ENCODE measurements around the gene CLDN34.

The CLDN34 gene

GRCh38 chrX:9966775-9967408 lies at the start of gene CLDN34:
TSS of gene CLDN34 (plus strand) at chrX:9967358. CDS start at chrX:9967358, 0 bp downstream.
- DNase-seq: no peak

GRCh38 chrX:9917861-9918260 lies 49.3 kb upstream of the CLDN34 start:
- no peak for DNase-seq

- no peak for DNase-seq
Measured at GRCh38 chrX:9919632-9920172, 47.5 kb upstream of the CLDN34 start.

GRCh38 chrX:9921407-9921806 lies 45.8 kb upstream of the CLDN34 start:
- DNase-seq: no peak

GRCh38 chrX:9923357-9923756 lies 43.8 kb upstream of the CLDN34 start:
- no peak for DNase-seq

- no peak for DNase-seq
Measured at GRCh38 chrX:9926002-9926401, 41.2 kb upstream of the CLDN34 start.

GRCh38 chrX:9927698-9928482 lies 39.3 kb upstream of the CLDN34 start:
- no peak for DNase-seq

GRCh38 chrX:9935436-9935835 lies 31.7 kb upstream of the CLDN34 start:
- DNase-seq: no peak

- no peak for DNase-seq
Measured at GRCh38 chrX:9937761-9938160, 29.4 kb upstream of the CLDN34 start.

GRCh38 chrX:9938516-9938915 lies 28.6 kb upstream of the CLDN34 start:
- no peak for DNase-seq

- DNase-seq: no peak
Measured at GRCh38 chrX:9940421-9940820, 26.7 kb upstream of the CLDN34 start.

- no peak for DNase-seq
Measured at GRCh38 chrX:9942086-9942485, 25.1 kb upstream of the CLDN34 start.

GRCh38 chrX:9943420-9943819 lies 23.7 kb upstream of the CLDN34 start:
- no peak for DNase-seq

GRCh38 chrX:9947131-9947794 lies 19.9 kb upstream of the CLDN34 start:
- no peak for DNase-seq

- DNase-seq: no peak
Measured at GRCh38 chrX:9948406-9948805, 18.8 kb upstream of the CLDN34 start.

- DNase-seq: no peak
Measured at GRCh38 chrX:9952300-9952699, 14.9 kb upstream of the CLDN34 start.

- no peak for DNase-seq
Measured at GRCh38 chrX:9953396-9953795, 13.8 kb upstream of the CLDN34 start.

- no peak for DNase-seq
Measured at GRCh38 chrX:9955506-9955905, 11.7 kb upstream of the CLDN34 start.

- DNase-seq: no peak
Measured at GRCh38 chrX:9957743-9958142, 9.4 kb upstream of the CLDN34 start.

- DNase-seq: no peak
Measured at GRCh38 chrX:9958183-9958582, 9.0 kb upstream of the CLDN34 start.

GRCh38 chrX:9961750-9962149 lies 5.4 kb upstream of the CLDN34 start:
- no peak for DNase-seq

GRCh38 chrX:9977635-9978034 lies 10.5 kb downstream of the CLDN34 start:
- DNase-seq: no peak

GRCh38 chrX:9980401-9980800 lies 13.2 kb downstream of the CLDN34 start:
- no peak for DNase-seq

GRCh38 chrX:9980927-9981326 lies 13.8 kb downstream of the CLDN34 start:
- no peak for DNase-seq

Data from SW 1271 (cell line).